ENCODE data around the gene CHRM3. TPM values are rescaled to one million over a fixed set of nuclear protein-coding genes. Genes with fewer than 3 reads are reported as not detected.

Gene CHRM3
- total RNA-seq, 4 donors from 2014 or later: 0.22 to 1.8 (median 0.92) TPM

DNA sequence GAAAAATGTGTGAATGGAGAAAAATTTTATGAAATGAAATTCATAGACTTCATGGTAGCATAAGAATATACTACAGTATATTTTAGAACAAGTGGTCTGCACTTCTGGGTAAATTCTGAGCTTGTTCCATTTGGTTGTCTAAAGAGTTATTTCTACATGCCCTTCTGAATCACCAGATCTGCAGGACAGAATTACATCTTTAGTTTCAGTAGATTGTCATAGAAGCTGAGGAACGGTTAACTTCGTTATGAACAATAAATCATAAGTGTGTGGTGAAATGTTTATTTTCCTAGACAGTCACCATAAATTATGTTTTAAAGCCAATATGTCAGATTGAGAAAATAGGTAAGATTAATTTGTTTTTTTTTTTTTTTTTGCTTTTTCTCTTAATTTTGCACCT, 30.9 kb downstream of the CHRM3 start:
- TF ChIP-seq, protein P1, sequence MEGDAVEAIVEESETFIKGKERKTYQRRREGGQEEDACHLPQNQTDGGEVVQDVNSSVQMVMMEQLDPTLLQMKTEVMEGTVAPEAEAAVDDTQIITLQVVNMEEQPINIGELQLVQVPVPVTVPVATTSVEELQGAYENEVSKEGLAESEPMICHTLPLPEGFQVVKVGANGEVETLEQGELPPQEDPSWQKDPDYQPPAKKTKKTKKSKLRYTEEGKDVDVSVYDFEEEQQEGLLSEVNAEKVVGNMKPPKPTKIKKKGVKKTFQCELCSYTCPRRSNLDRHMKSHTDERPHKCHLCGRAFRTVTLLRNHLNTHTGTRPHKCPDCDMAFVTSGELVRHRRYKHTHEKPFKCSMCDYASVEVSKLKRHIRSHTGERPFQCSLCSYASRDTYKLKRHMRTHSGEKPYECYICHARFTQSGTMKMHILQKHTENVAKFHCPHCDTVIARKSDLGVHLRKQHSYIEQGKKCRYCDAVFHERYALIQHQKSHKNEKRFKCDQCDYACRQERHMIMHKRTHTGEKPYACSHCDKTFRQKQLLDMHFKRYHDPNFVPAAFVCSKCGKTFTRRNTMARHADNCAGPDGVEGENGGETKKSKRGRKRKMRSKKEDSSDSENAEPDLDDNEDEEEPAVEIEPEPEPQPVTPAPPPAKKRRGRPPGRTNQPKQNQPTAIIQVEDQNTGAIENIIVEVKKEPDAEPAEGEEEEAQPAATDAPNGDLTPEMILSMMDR (IDR thresholded peaks at IDR 0.05; ENCODE audit: low read depth): no peak

DNA sequence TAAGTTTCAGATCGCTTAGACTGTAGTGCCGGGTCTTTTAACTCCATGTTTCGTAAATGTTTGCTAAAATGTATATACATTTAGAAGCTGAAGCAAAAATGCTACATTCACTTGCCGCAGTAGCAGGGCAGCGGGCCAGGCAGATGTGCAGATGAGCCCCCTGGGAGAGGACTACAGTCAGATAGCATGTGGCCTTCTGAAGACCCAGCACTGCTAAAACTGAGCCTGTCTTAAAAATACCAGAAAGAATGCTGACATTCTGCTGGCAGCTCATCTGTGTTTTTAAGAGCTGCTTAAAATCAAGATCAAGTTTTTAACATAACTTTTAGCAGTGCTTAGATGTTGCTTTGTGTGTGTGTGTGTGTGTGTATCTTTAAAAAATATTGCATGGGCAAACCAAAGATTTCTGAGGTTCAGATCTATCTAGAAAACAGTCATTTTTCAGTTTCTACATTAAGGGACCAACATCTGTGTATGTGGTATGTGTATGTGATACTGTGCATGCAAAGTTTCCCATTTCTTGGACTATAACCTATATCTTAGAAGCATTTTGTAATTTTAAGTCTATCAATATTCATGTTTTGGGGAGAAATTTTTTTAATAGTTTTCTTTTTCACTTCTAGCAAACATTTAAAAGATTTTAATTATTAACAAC, 31.7 kb downstream of the CHRM3 start:
- TF ChIP-seq, protein P1 (IDR thresholded peaks at IDR 0.05; ENCODE audit: low read depth): no peak

DNA sequence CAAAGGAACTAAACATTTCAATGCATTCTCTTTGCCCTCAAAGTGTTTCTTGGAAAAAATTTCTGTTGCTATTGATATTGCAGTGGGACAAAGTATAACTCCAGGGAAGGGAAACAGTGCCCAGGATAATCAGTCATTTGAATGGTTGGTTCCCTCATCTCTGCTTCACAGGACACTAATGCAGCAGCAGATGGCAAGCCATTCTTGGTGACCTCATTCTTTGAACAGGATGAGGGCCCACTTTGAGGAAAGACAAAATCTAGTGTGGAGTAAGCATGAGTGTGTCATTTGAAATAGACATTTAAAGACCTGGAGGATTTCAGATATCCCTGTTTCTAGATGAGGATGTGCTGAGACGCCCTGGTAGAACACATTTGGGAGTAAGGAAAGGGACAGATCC, 32.3 kb downstream of the CHRM3 start:
- TF ChIP-seq, protein P1 (IDR thresholded peaks at IDR 0.05; ENCODE audit: low read depth): no peak

DNA sequence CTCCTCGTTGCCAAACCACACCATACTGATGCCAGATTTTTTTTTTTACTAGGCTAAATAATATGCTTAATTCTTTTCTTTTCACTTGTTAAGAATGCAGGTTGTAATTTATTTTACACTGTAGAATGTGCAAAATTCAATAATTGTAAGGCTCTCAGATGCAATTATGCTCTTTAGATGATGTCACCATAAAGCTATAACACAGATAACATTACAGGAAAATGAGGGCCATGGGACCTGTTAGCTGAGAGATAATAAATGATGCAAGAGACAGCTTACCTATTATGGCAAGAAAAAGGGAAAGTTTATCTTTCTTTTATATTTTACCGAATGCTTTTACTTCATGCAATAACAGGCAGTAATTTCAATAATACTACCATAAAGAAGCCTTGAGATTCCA, 35.4 kb downstream of the CHRM3 start:
- TF ChIP-seq, protein P1 (IDR thresholded peaks at IDR 0.05; ENCODE audit: low read depth): no peak

DNA sequence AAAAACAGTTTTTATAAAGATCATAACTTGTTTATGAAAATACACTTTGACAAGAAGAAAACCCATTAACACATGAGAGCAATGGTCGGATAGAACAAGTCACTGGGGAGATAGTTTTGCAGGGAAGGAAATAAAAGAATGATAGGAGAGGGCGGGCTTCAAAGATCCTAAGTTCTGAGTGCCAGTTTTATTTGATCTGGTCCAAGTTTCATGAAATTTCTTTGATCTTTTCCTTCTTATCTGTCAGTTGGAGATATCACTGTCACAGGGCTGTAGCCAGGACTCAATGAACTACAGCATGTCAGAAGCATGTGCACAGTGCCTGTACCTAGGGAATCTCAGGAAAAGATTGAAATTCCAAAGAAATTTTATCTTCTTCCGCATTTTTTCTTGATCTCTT, 36.5 kb downstream of the CHRM3 start:
- TF ChIP-seq, protein P1 (IDR thresholded peaks at IDR 0.05; ENCODE audit: low read depth): no peak

DNA sequence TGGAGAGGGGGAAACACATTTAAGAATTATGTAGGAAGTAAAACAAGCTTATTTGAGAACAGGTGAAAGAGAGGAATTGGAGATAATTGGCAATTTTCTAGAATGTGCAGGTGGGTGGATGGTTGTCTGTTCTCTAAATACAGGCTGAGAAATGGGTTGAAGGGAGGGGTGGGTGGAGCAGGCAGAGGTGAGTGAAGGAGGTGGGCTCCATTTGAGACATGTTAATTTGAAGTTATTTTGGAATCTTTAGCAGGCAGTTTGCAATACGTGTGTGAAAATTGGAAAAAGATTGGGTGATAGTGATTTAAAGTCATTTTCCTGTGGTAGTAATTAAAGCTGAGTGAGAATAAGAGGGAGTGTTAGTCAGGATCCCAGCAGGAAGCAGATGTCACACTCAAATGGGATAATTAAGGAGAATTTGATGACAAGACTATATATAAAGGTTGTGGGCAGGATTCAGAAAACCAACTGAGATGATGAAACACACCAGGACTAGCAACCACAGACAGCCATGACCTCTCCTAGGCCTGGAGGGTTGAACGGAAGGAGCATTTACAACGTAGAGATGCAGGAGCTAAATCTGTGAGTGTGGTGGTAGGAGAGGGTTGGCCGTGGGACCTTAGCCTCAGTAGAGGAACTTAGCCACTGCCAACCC, 40.6 kb downstream of the CHRM3 start:
- TF ChIP-seq, protein P1 (IDR thresholded peaks at IDR 0.05; ENCODE audit: low read depth): no peak

DNA sequence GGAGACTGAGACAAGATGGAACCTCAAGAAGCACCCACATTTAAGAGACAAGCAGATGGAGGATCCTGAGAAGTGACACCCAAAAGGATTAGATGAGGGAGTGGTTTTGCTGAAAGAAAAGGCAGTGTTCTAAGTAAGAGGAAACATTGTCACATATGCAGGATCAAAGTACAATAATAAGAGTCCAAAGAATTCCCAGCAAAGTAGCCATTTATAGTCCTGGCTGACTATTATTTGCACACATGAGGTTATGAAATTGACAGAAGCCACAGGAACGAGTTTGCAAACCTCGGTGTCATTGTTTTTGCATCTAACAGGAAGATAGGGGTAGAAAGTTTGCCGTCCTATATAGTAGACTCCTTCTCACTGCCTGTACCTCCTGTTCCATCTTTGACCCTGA, 41.3 kb downstream of the CHRM3 start:
- TF ChIP-seq, protein P1 (IDR thresholded peaks at IDR 0.05; ENCODE audit: low read depth): no peak

All from subcutaneous adipose tissue (tissue), 4 donors.